HG02943 (cell line): ENCODE results near the gene PIAS1.
A peak's percentile ranks its signal among the peaks of the same experiment; 100 is the strongest.
"Not testable (repeated sequence)": the region's sequence is repeated elsewhere in the genome, so short reads cannot be mapped to it uniquely, and the experiment has no call there.

ENCODE experiments used
- ATAC-seq: cut with Tn5 transposase; IDR thresholded peaks from one replicate; pipeline ENCODE4 v1.9.1; 2021; ENCODE audit warnings: mild to moderate bottlenecking, low read depth, moderate library complexity; ENCODE audit not compliant: unreplicated experiment

The PIAS1 gene

GRCh38 chr15:68034081-68034480 is 20.0 kb upstream of the PIAS1 start:
- no peak for ATAC-seq

GRCh38 chr15:68034719-68035293 is 19.3 kb upstream of the PIAS1 start:
- ATAC-seq: no peak

- no peak for ATAC-seq
These were observed 15.9 kb upstream of the PIAS1 start for GRCh38 chr15:68038246-68038645.

- ATAC-seq: no peak
These were observed 14.0 kb upstream of the PIAS1 start for GRCh38 chr15:68040144-68040543.

- ATAC-seq: no peak
These were observed 11.8 kb upstream of the PIAS1 start for GRCh38 chr15:68042156-68042854.

- ATAC-seq: no peak
These were observed 11.3 kb upstream of the PIAS1 start for GRCh38 chr15:68042855-68043222.

DNA sequence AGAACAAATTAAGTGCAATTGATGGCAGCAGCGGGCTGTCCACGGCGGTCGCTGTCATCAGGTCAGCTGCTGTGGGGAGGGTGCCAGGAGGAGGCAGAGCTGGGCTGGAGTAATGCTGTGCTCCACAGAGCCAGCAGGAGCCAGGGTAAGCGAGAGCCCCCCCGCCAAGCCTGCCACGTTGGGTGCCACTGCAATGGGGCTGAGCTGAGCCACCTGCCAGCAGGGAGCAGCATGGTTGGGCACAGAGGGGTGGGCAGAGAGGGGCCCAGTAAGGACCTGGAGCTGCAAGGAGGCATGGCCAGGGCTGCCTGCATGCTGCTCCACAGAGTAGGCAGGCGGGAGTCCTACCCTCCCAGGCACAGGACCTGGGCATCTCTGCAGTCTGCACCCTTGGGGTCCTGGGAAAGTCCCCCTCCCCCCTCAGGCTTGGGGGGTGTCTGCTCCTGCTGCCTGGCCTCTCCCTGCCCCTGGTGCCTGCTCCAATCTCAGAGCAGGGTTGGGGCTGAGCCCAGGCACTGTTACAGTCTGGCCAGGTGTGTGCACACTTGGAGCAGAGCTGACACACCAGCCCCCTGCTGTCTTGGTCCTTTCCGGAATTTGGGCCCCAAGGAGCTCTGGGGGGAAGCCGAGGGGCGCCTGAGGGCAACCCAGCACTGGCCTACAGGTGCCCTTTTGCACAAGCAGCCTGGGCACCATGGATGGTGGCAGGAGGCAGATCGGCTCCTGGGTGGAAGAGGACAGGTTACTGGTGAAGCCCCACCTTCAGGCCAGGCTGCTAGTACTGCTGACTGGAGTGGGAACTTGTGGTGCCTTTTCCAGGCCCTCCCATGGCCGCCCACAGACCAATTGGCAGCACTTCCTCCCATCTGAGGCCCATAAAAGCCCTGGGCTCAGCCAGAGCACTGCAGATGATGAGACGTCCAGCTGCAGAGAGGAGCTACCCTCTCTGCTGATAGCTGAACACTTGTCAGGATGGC is 8.5 kb upstream of the PIAS1 start:
- ATAC-seq: no peak

- no peak for ATAC-seq
These were observed 6.3 kb upstream of the PIAS1 start for GRCh38 chr15:68047826-68048225.

- no peak for ATAC-seq
These were observed 3.0 kb upstream of the PIAS1 start for GRCh38 chr15:68051109-68051508.

DNA sequence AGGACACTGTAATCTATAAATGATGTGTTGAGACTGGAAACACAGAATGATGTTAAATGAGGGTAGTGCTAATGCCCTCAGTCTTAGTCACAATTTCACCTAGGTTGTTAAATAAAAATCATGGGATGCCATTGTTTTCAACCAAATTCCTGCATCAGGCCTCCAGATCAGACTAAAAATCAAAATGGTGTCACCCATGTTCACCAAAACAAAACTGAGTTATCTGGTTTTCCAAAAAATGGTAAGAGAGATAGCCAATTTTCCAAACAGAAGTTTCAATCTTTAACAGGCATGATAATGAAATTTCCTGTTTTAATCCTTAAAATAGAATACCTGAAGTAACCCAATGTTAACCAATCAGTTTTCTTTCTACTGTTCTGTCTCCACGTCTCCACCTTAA is 2.2 kb upstream of the PIAS1 start:
- no peak for ATAC-seq

- ATAC-seq: no peak
These were observed 1.7 kb upstream of the PIAS1 start for GRCh38 chr15:68052431-68052830.

DNA sequence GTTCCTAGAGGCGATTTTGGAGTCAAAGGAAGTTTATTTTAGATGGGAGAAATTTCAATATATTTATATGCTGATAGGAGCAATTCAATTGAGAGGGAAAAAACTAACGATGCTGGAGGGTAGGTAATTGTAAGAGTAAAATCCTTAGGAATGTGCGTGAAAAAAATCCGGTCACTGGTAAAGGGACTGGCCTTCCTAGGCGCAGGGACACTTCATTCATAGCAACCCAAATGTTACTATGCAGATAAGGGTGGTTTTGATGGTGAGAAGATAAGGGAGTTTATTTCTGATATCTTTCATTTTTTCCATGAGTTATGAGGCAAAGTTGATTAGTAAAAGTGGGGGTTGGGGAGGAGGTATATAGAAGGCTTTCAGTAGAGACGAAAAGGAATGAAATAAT is 1.1 kb upstream of the PIAS1 start:
- no peak for ATAC-seq

- peak; percentile 21 for ATAC-seq
These were observed 611 bp downstream of the PIAS1 start for GRCh38 chr15:68054628-68055223.

DNA sequence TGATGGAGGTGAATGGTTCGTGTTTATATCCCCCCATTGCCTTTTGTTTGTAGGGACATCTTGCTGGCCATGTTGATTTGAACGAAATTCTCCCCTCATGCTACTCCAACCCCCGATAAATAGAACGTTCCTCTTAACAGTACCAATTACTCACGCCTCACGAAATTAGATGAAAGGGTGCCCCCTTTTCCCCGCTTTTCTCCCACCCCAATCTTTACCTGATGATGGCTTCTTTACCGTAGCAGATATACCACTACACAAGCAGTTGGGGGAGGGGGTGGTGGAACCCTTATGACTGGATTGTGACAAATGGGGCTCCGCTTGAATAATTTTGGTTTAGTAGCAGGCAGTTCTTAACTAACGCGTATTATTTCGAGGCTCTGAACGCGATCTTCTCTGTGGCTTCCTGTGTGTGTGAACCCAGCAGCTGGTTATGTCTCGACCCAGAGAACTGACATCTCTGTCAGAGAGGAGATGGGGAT is 1.1 kb downstream of the PIAS1 start:
- ATAC-seq: no peak

DNA sequence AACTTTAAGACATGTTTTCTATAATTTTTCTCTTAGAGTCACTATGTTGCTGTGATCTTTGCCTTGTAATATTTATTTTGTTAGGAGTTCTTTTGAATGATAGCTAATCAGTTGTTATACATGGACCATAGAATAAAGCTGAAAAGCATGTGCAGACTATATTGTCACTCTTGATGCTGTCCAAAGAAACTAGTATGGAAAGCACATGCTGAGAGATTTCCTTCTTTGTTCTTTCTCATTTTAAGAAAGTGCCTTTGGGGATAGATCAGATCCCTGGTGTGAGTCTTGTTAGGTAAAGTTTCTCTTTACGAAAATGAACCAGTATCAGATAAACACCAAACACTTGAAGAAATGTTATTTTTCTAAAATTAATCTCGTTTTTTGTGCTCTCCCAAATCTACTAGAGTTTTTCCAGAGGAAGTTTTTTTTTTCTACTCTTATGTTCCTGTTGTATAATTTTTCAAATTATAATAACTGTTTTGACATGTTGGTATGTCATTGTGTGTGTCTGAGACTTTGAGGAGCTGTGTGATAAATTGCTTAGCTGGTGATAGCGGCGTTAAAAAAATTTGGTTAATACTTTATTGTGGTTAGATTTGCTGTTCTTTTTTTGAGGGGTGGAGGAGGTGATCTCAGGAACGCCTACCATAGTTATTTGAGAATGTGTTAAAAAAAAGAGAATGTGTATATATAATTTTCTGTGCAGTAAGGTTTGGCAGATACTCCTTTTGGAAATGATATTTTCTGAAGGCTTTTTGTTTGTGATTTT is 2.2 kb downstream of the PIAS1 start:
- ATAC-seq: no peak

DNA sequence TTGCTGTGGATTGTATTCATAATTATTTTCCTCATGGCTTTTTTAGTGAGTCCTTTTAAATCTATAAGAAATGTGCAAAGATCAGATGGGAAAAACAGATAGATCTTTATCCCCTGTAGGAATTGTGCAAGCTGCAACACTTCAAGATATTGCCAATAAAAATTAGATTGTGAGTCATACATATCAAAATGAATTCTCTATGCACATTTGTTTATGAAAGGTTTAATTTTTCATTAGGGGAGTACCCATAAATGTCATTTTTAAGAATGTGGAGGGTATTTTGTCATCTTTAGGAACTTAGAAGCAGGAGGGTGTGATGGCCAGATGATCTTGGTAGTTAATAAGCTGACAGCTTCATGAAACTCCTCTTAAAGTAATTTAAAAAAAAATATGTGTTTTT is 2.9 kb downstream of the PIAS1 start:
- ATAC-seq: no peak

DNA sequence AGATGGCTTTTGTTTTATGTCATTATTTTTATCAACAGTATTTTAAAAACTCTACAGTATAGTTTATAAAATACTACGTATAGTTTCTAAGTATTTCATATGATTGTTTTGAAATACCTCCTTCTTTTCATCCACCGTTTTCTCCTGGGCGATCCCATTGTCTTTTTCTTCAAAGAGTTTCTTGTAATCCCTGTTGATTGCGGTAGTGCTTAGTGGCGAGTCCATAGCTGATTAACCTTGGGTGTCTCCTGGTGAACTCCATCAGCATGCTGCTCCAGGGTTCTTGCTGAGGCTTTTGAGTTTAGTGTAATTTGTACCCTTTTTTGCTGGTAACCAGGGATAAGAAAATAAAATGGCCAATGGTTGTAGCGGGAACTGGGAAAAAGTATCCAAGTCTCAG is 3.6 kb downstream of the PIAS1 start:
- ATAC-seq: no peak

GRCh38 chr15:68058970-68059369 is 4.9 kb downstream of the PIAS1 start:
- not testable (repeated sequence) for ATAC-seq

GRCh38 chr15:68059630-68060029 is 5.5 kb downstream of the PIAS1 start:
- ATAC-seq: no peak

DNA sequence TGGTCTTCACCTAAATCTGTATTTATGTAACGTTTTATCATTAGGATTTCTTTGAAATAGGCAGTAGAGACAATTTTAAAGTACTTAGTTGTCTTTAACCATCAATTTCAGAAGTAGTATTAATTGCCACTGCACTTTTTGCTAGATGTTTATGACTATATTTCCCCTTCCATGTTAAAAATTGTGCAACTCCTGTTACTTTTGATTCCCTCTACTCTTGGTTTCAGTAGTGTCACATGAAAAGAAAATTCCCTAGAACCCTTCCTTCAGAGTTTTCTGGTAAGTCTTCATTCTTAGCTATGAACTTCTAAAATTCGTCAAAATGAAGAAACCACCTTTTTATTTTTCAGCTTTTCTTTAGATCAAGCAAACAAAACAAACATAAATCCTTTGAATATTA is 7.1 kb downstream of the PIAS1 start:
- ATAC-seq: no peak
